Stimulated activated CD8-positive, alpha-beta memory T cell treated with anti-CD3 and anti-CD28 coated beads, Interleukin-12 subunit alpha, Interleukin-12 subunit beta, amount 100 ng/mL, for 24 hours (primary cell): ENCODE data around the gene TMEM52B.
"Not testable (repeated sequence)": the region's sequence is repeated elsewhere in the genome, so short reads cannot be mapped to it uniquely, and the experiment has no call there.

ENCODE experiments used
- DNase-seq: peaks from one replicate; pipeline ENCODE4 v3.0.0-alpha.2; 2020; ENCODE audit errors: extremely low read depth

Gene TMEM52B

DNA sequence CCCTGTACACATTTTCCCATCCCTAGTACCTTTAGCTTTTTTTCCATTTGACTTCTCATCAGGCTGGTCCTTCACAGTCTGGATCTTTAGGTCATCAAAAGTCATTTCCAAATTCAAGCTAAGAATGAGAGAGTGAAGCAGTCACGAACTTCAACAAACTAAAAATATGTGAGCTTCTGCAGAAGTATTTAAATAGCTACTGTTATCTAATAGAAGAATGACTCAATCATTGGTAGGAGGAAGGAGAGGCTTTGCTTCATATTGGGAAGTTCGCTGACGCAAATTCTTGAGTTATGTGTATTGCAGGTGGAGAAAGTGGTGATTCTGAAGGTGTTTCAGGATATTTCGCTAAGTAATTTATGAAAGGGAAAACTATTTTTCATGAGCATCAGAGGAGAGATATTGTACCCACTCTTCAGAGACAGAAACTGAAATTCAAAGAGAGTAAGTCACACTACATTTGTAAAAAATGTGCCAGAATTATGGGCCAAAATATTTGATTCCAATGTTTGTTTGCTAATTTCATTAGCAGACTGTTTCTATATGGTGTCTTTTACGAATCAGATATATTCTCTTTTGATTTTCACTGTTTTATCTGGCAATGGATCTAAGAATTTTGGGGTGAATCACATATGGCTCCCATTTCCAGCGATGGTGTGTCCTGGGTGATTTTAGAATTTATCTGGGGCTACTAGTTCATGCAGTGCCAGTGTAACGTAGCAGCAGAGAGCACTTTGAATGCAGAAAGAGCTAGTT, 6.7 kb upstream of the TMEM52B start, which contains the start of gene OLR1:
TSS of gene OLR1 (minus strand) at position 160 of the 756 bp plus-strand sequence. CDS start at position 105, 55 bp downstream.
- no peak for DNase-seq

DNA sequence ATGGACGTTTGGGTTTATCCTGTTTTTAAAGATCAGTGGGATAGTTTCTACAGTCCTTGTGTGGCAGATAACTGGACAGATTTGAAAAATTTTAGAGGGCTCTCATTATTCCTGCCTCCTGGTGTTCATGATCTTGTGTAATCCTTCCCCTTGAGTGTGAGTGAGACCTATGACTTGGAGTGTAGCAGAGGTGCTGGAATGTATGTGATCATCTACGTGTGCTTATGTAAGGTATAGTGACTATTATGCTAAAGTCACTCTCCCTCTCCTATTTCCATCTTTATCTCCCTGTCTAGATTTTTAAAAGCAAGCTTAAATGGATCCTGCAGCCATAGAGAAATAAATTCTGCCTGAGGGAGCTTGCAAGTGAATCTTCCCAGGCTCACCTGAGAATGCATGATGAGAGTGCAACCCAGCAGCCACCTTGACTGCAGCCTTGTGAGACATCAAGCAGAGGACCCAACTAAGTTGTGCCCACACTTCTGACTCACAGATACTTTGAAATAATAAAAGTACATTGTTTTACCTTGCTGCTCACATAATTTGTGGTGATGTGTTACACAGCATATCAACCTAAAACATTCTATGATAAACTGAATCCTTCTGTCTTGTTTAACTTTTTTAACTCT, 3.7 kb upstream of the TMEM52B start:
- no peak for DNase-seq

DNA sequence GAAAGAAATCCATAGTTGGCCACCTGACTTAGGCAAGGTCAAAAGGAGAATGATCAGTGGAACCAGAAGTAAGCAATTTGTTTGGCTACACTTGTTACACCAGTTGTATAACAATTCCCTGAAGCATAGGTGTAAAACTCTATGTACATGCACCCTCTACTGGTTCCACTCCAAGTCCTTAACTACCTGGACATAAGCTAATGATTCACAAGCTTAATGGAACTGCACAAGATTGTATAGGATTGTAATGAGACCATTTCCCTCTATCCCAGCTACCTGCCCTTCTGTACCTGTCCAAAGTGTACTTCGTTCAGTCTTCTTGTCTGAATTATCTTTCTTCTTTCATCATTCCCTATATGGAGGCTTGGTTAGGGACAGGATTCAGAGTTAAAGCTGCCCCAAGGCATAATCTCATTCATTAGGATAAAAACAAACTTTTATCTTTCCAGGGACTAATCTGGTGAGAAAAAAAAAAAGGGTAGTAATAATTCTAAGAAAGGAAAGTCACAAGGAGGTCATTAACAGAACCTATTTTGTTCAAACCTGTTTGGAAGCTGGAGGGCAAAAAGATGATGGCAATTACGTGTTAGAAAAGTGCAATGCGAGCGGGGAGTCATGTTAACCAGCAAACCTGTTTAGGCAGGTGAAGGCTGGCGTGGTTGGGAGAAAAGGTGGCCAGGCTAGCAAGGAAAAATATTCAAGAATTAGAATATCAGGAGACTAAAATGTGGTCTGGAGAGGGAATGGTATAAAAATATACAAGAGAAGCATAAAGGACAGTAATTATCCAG, 2.8 kb upstream of the TMEM52B start:
- DNase-seq, result no peak

DNA sequence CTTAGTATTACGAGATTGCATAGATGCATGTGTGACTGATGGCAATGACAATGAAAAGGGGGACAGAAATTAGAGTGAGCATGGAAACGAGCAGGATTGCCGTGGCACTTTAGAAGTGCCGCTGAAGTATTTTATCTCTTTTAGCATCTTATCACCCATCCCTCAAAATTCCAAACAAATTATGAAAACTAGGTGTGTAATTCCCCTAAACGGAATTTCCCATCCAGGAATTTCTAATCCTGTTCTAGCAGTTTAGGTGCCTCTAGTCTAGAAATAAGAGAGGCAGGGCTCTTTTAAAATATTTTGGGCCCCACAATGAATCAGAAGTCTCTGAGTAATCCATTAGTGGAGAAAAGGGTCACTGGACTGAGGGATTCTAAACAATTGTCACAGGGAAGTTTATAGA, 947 bp downstream of the TMEM52B start:
- no peak for DNase-seq

DNA sequence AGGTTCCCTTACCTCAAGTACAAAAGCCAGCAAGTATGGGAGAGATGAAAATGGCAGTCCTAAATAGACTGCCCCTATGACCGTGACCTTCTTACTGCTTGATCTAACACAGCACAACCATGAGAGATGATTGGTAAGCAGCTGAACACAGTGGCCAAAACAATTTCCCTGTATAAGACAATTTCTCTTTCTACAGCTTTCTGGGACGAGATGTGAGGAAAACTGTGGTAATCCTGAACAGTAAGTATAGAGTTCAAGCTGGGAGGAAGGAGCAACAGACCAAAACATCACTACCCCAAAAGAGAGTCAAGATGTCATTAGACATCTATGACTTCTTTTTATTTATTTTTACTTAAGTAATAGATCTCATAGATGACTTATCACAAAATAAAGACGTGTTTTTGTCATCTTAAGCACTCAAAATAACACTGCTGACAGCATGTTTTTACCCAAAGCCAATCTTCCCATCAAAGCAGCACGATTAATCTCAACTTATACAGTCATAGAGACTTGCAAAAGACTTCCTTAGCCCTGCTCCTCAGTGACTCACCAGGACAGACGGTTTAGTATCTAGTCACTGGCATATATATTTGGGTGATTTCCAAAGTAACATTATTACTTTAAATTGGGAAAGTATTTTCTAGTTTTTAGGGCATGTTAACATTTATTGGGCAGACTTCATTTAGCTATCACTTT, 3.7 kb downstream of the TMEM52B start:
- no peak for DNase-seq

DNA sequence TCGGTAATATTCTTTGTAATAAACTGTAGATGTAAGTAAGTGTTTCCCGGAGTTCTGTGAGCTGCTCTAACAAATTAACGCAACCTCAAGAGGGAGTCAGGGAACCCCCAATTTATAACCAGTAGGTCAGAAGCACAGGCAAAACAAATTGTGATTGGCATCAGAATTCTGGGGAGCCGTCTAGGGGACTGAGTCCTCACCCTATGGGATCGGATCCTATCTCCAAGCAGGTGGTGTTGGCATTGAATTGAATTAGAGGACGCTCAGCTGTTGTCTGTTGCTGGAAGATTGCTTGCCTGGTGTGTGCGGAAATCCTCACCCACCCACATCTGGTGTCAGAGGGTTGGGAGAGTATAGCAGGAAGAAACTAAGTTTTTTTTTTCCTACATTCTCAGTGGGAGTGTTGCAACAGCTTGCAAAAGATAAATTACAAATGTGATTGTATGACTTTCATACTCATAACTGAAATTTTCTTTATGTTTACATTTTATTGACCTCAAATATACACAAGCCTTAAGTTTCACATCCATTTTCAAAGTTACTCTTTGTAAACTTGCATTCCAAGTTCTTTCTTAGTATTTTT, 5.5 kb downstream of the TMEM52B start:
- DNase-seq, result no peak

DNA sequence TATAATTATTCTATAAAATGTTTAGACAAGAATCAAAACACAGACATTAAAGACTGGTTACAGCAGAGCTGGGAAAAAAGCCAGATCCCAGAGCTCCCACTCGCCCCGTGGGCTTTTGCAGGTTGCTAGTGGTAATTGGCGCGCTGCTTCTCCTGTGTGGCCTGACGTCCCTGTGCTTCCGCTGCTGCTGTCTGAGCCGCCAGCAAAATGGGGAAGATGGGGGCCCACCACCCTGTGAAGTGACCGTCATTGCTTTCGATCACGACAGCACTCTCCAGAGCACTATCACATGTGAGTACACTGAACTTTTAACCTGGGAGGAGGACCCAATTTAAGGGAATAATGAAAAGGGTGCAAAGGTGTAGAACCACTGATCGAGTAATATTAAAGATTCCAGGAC, 7.5 kb downstream of the TMEM52B start:
- DNase-seq, result no peak

DNA sequence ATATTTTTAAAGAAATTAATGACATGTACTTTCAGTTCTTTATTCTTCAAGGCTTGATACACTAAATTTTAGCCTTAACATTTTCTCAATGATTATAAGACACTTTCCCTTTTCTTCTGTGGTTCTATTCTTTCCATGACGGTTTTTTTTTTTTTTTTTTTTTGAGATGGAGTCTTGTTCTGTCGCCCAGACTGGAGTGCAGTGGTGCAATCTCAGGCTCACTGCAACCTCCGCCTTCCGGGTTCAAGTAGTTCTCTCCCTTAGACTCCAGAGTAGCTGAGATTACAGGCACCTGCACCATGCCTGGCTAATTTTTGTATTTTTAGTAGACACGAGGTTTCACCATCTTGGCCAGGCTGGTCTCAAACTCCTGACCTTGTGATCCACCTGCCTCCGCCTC, 8.1 kb downstream of the TMEM52B start:
- DNase-seq, result not testable (repeated sequence)

DNA sequence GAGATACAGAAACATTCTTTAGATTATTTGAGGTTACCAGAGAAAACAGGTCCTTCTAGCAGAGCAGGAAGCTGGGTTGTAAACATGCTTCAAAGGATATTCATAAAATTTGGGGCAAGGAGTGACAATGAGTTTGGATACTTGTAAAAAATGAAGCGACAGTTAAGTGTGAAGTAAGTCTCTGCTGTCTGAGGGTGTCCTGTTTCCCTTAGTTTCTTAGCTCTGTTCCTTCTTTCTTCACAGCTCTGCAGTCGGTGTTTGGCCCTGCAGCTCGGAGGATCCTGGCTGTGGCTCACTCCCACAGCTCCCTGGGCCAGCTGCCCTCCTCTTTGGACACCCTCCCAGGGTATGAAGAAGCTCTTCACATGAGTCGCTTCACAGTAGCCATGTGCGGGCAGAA, 10.8 kb downstream of the TMEM52B start:
- no peak for DNase-seq

DNA sequence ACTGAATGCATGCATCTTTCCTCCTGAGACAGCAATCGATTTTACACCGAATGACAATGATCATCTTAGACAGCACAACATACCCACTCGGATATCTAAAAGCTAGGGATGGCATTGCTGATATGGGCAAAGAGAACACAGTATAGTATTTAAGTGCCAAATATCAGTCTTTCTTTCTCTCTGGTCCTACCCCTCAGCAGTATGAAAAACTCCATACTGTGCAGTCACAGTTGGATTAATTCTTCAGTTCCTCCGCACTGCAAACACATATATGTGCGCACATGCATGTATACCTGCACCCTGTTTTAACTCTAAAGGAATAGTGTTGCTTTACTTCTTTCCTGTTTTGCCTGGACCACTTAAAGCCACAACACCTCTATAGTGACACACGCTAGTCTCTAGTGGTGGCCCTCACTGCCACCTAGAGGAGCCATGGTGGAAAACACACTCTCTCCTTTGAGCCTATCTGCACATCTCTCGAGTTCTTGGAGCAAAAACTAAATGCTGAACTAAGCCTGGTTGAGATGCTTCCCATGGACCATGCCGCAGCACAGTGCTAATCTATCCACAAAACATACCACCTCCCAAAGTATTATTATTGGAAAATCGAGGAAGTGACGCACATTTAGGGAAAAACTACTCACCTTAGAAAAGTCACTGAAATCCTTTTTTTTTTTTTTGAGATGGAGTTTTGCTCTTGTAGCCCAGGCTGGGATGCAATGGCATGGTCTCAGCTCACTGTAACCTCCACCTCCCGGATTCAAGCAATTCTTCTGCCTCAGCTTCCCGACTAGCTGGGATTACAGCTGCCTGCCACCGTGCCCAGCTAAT, 11.9 kb downstream of the TMEM52B start:
- DNase-seq, result no peak

DNA sequence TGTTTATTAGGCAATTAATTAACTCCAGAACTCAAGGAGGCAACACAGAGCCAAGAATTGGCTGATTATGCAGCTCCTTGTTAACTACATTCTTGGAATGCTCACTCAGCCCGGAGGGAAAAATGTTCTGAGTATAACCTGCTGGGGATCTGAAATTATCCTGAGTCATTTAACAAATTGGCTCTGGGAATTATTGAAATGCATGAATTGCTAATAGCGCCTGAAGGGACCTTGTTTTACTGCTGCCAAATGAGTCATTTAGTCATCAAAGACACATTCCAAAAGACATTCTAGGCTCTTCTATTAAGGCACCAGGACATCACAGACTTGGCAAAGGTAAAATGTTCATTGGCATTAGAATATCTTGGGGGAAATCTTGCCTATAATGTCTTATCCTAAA, 13.0 kb downstream of the TMEM52B start:
- no peak for DNase-seq

DNA sequence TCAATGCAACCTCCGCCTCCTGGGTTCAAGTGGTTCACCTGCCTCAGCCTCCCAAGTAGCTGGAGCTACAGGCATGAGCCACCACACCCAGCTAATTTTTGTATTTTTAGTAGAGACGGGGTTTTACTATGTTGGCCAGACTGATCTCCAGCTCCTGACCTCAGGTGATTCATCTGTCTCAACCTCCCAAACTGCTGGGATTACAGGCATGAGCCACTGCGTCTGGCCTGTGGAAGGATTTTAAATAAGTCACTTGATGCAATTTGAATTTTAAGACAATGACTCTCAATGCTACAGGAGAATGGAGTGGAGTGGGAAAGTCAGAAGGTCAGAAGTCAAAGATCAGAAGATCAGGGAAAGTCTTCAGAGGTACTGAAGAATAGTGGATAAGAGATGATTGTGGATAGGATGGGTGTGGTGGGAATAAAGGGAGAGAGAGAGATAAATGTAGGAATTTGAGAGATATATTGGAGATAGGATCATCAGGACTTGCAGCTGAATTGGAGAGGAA, 15.4 kb downstream of the TMEM52B start:
- DNase-seq, result no peak

DNA sequence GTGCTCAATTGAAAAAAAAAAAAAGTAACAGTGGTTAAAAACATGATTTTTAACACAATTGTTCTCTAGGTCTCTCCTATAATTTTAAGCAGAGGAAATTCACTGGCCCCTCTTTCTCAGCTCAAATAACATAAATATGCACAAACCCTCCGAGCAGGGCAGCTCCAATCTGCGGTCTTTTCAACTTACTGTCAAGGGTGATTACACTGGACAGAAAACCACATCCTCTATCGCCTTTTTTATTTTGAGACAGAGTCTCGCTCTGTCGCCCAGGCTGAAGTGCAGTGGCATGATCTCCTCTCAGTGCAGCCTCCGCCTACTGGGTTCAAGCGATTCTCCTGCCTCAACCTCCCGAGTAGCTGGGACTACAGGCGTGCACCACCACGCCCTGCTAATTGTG, 17.4 kb downstream of the TMEM52B start:
- no peak for DNase-seq

DNA sequence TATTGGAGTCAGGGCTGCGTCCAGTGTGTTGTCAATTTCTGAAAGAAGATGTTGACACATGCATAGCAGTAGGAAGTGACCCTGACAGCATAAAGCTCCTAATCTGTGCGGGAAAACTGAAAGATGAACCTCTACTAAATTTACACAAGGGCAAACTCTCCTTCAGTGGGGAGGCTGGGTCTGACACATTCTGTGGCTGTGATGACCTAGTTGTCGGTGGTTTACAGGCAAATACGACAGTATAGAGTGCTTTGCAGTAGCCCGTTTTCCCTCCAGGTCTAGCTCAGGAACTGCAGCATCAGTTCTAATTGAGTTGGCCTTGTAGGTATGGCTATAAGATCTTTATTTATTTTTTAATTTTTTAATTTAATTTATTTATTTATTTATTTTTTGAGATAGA, 19.0 kb downstream of the TMEM52B start:
- DNase-seq, result no peak

DNA sequence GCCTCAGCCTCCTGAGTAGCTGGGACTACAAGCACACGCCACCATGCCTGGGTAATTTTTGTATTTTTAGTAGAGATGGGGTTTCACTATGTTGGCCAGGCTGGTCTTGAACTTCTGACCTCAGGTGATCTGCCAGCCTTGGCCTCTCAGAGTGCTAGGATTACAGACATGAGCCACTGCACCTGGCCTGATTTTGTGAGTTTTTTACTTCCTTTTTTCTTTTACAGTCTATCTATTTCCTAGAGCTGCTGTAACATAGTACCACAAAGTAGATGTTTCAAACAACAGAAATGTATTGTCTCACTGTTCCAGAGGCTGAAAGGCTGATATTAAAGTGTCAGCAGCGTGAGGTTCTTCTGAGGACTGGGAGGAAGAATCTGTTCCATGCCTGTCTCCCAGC, 25.7 kb downstream of the TMEM52B start:
- not testable (repeated sequence) for DNase-seq

DNA sequence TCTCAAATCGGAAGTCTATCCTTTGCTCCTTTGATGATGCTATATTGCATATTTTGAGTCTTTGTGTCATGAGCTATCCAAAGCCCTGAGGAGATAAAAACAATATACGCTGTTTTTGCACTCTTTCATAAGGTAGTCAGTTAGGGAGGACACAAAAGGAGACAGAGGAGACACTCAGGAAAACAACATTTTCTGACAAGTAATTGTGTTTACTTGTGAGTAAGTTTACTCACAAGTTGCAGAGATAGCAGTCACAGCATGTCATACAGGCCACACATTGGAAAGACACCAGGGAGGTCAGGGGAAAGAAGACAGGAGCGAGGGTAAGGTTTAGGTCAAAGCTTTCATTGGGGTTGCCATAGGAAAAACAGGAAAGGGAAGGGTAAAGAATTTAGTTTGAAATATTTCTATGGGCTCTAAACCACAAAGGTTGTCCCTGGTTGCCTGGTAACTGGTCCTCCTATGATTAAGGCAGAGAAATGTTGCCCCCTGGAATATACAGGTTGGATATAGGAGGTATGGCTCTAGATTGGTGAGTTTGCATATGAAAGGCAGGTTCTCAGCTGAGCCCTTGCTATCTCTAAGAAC, 26.5 kb downstream of the TMEM52B start:
- DNase-seq, result no peak

DNA sequence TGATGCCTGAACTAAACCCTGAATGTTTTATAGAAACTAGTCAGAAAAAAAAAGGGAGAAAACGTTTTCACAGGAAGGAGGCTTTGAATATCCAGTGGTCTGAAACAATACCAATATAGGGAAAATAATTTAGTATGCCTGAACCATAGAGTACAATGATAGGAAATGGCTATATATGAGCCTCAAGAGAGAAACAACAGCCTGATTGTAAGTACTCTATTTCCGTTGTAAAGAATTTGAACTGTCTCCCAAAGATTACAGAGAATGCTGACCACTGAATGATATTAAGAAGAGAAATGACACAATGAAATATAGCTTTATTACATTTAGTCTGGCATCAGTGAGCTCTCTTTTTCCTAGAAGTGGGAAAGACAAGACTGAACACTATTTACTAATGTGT, 28.3 kb downstream of the TMEM52B start:
- no peak for DNase-seq

DNA sequence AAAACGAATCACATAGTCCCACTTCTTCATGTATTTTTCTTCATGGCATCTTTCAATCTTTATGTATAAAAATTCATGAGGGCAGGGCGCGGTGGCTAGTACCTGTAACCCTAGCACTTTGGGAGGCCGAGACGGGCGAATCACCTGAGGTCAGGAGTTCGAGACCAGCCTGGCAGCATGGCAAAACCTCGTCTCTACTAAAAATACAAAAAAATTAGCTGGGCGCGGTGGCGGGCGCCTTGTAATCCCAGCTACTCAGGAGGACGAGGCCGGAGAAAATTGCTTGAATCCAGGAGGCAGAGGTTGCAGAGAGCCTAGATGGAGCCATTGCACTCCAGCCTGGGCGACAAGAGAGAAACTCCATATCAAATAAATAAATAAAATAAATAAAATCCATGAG, 31.4 kb downstream of the TMEM52B start:
- no peak for DNase-seq

DNA sequence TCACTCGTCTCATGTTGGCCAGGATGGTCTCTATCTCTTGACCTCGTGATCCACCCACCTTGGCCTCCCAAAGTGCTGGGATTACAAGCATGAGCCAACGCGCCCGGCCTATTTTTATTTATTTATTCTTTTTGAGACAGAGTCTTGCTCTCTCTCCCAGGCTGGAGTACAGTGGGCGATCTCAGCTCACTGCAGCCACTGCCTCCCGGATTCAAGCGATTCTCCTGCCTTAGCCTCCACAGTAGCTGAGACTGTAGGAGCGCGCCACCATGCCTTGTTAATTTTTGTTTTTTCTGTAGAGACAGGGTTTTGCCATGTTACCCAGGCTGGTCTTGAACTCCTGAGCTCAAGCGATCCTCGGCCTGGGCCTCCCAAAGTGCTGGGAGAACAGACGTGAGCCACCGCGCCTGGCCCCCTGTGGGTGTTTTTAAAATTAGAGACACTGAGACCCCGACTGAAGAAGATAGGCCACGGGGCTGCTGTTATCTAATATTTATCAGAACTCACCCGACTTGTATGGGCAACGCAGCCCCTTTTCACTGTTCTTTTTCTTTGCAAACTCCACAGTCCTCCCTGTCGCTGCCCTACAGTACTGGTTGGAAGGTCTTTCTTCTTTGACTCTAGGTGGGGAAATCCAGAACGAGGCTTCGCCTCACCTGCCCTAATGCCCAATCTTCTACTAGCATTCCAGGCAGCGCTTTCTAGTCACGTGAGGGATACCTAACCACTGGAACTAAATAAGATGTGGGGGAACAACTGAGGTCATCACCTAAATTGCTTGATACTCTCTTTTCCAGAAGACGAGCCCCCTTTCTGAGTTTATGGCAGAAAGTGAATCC, 32.5 kb downstream of the TMEM52B start:
- no peak for DNase-seq
